WTC11 (cell line): ENCODE measurements around the gene SH3PXD2A.

Source experiments
- AFF4 ChIP-seq: sonication (generic); formaldehyde crosslinking; IDR thresholded peaks from 2 replicates; pipeline ENCODE4 v1.8.1; 2023; ENCODE audit warnings: mild to moderate bottlenecking, missing genetic modification reagents, borderline replicate concordance
- CTCF ChIP-seq: fragments of 200-600 bp; IDR thresholded peaks from 2 replicates; pipeline ENCODE4 v1.8.0; 2022; ENCODE audit warnings: antibody characterized with exemption
- FOXP1 ChIP-seq: sonication (generic); formaldehyde crosslinking; IDR thresholded peaks from 2 replicates; pipeline ENCODE4 v1.8.0; 2022; ENCODE audit warnings: missing genetic modification reagents, mild to moderate bottlenecking, moderate library complexity, borderline replicate concordance
- MXD4 ChIP-seq: fragments of 250-450 bp; sonication (Bioruptor Pico); IDR thresholded peaks from 2 replicates; pipeline ENCODE4 v1.8.0; 2021; ENCODE audit warnings: mild to moderate bottlenecking, moderate library complexity, borderline replicate concordance
- NR2C2 ChIP-seq: sonication (generic); formaldehyde crosslinking; IDR thresholded peaks from 2 replicates; pipeline ENCODE4 v1.8.0; 2022; ENCODE audit warnings: mild to moderate bottlenecking, missing genetic modification reagents
- ZNF232 ChIP-seq: sonication (generic); formaldehyde crosslinking; IDR thresholded peaks from 2 replicates; pipeline ENCODE4 v1.8.0; 2022; ENCODE audit warnings: mild to moderate bottlenecking, missing genetic modification reagents
- TF ChIP-seq, protein P1 (sequence below): sonication (generic); formaldehyde crosslinking; IDR thresholded peaks from 2 replicates; pipeline ENCODE4 v1.8.0; 2022; ENCODE audit warnings: mild to moderate bottlenecking, missing genetic modification reagents

DNA sequence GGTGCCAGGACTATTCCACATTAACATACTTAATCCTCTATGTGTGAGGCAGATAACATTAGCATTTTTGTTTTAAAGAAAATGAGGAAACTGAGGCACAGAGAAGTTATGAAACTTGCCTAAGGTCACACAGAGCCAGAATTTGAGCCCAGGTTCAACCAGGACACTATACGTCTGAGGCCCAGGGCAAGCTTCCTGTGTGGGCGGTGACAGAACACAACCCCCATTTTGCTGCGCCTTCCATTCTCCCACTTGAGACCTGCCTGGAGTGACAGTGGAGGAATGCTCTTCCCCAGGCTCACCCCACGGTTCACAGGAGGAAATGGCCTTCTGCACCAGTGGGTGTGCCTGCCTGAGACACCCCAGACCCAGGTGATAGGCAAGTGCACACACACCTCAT lies 164.1 kb downstream of the SH3PXD2A start:
- TF ChIP-seq CTCF = no peak
- TF ChIP-seq MXD4 (CRISPR knock-in tag) = no peak
- TF ChIP-seq, protein P1, sequence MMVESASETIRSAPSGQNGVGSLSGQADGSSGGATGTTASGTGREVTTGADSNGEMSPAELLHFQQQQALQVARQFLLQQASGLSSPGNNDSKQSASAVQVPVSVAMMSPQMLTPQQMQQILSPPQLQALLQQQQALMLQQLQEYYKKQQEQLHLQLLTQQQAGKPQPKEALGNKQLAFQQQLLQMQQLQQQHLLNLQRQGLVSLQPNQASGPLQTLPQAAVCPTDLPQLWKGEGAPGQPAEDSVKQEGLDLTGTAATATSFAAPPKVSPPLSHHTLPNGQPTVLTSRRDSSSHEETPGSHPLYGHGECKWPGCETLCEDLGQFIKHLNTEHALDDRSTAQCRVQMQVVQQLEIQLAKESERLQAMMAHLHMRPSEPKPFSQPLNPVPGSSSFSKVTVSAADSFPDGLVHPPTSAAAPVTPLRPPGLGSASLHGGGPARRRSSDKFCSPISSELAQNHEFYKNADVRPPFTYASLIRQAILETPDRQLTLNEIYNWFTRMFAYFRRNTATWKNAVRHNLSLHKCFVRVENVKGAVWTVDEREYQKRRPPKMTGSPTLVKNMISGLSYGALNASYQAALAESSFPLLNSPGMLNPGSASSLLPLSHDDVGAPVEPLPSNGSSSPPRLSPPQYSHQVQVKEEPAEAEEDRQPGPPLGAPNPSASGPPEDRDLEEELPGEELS (CRISPR knock-in tag) = no peak
- no peak for TF ChIP-seq FOXP1 (CRISPR knock-in tag)
- TF ChIP-seq ZNF232 (CRISPR knock-in tag) = no peak
- no peak for TF ChIP-seq AFF4 (CRISPR knock-in tag)
- no peak for TF ChIP-seq NR2C2 (CRISPR knock-in tag)
